H9 (cell line): ENCODE measurements around the gene CACNB2. TPM values are rescaled to one million over a fixed set of nuclear protein-coding genes. Genes with fewer than 3 reads are reported as not detected.

Experiments
- DNase-seq: peaks from one replicate; pipeline ENCODE4 v3.0.0-alpha.2; 2017
- H2AFZ ChIP-seq: one replicate; pipeline ENCODE4 v1.6.1; 2013; ENCODE audit warnings: mild to moderate bottlenecking, low read length, control low read depth, moderate library complexity
- H2AK5ac ChIP-seq: 2 replicates; pipeline ENCODE4 v1.6.1; 2013; ENCODE audit warnings: low read length, control low read depth, mixed read lengths; ENCODE audit not compliant: insufficient read length
- H2BK120ac ChIP-seq: one replicate; pipeline ENCODE4 v1.6.1; 2013; ENCODE audit warnings: low read depth, mild to moderate bottlenecking, low read length, control low read depth, inconsistent platforms; ENCODE audit not compliant: poor library complexity, severe bottlenecking
- H2BK12ac ChIP-seq: 2 replicates; pipeline ENCODE4 v1.6.1; 2013; ENCODE audit warnings: low read length, control low read depth, mixed read lengths, low read depth; ENCODE audit not compliant: insufficient read length
- H2BK15ac ChIP-seq: 2 replicates; pipeline ENCODE4 v1.6.1; 2013; ENCODE audit warnings: low read depth, low read length, control low read depth
- H2BK20ac ChIP-seq: one replicate; pipeline ENCODE4 v1.6.1; 2013; ENCODE audit warnings: low read depth, mild to moderate bottlenecking, low read length, control low read depth, inconsistent platforms; ENCODE audit not compliant: poor library complexity, severe bottlenecking
- H2BK5ac ChIP-seq: 2 replicates; pipeline ENCODE4 v1.6.1; 2013; ENCODE audit warnings: low read length, control low read depth, mixed read lengths; ENCODE audit not compliant: insufficient read length
- H3K14ac ChIP-seq: 2 replicates; pipeline ENCODE4 v1.6.1; 2013; ENCODE audit warnings: low read length, control low read depth; ENCODE audit not compliant: insufficient read depth
- H3K18ac ChIP-seq: 2 replicates; pipeline ENCODE4 v1.6.1; 2013; ENCODE audit warnings: low read depth, mild to moderate bottlenecking, mixed read lengths, low read length, control low read depth; ENCODE audit not compliant: insufficient read length
- H3K23ac ChIP-seq: 2 replicates; pipeline ENCODE4 v1.6.1; 2013; ENCODE audit warnings: low read length, control low read depth, mixed read lengths, low read depth; ENCODE audit not compliant: insufficient read length
- H3K23me2 ChIP-seq: 2 replicates; pipeline ENCODE4 v1.6.1; 2013; ENCODE audit warnings: low read depth, mild to moderate bottlenecking, mixed read lengths, low read length, control low read depth; ENCODE audit not compliant: insufficient read length, poor library complexity, severe bottlenecking
- H3K27ac ChIP-seq: 2 replicates; pipeline ENCODE4 v1.5.1; 2013; ENCODE audit warnings: low read length, control low read depth, mixed read lengths, low read depth; ENCODE audit not compliant: insufficient read length
- H3K27me3 ChIP-seq: 2 replicates; pipeline ENCODE4 v1.6.1; 2013; ENCODE audit warnings: low read length, control low read depth, inconsistent platforms; ENCODE audit not compliant: insufficient read depth
- H3K4ac ChIP-seq: 2 replicates; pipeline ENCODE4 v1.6.1; 2013; ENCODE audit warnings: low read depth, mild to moderate bottlenecking, control low read depth, inconsistent platforms, low read length, moderate library complexity
- H3K4me1 ChIP-seq: 2 replicates; pipeline ENCODE4 v1.6.1; 2013; ENCODE audit warnings: low read length, control low read depth, inconsistent platforms; ENCODE audit not compliant: insufficient read depth
- H3K4me2 ChIP-seq: 2 replicates; pipeline ENCODE4 v1.6.1; 2013; ENCODE audit warnings: low read length, control low read depth, mixed read lengths; ENCODE audit not compliant: insufficient read length, insufficient read depth
- H3K56ac ChIP-seq: 2 replicates; pipeline ENCODE4 v1.6.1; 2013; ENCODE audit warnings: low read depth, mild to moderate bottlenecking, mixed read lengths, low read length, control low read depth; ENCODE audit not compliant: insufficient read length
- H3K79me1 ChIP-seq: 2 replicates; pipeline ENCODE4 v1.6.1; 2013; ENCODE audit warnings: low read depth, mild to moderate bottlenecking, moderate library complexity, low read length, control low read depth, inconsistent platforms; ENCODE audit not compliant: insufficient read depth, poor library complexity, severe bottlenecking
- H3K79me2 ChIP-seq: 2 replicates; pipeline ENCODE4 v1.6.1; 2013; ENCODE audit warnings: low read length, control low read depth, inconsistent platforms; ENCODE audit not compliant: insufficient read depth
- H3K9ac ChIP-seq: 2 replicates; pipeline ENCODE4 v1.6.1; 2013; ENCODE audit warnings: low read length, control low read depth, mixed read lengths; ENCODE audit not compliant: insufficient read length; ENCODE audit errors: extremely low read depth
- H3K9me3 ChIP-seq: one replicate; pipeline ENCODE4 v1.6.1; 2013; ENCODE audit warnings: low read depth, low read length, inconsistent platforms; ENCODE audit not compliant: control insufficient read depth
- H3T11ph ChIP-seq: one replicate; pipeline ENCODE4 v1.6.1; 2013; ENCODE audit warnings: mild to moderate bottlenecking, low read length, control low read depth, inconsistent platforms
- H4K20me1 ChIP-seq: one replicate; pipeline ENCODE4 v1.6.1; 2013; ENCODE audit not compliant: control insufficient read depth, insufficient read length, insufficient read depth
- H4K5ac ChIP-seq: 2 replicates; pipeline ENCODE4 v1.6.1; 2013; ENCODE audit warnings: low read depth, mild to moderate bottlenecking, mixed read lengths, low read length, control low read depth; ENCODE audit not compliant: insufficient read length
- H4K8ac ChIP-seq: replicated peaks from 2 replicates; pipeline ENCODE4 v1.6.1; 2013; ENCODE audit warnings: low read length, control low read depth, mixed read lengths, low read depth; ENCODE audit not compliant: insufficient read length
- H4K91ac ChIP-seq: 2 replicates; pipeline ENCODE4 v1.6.1; 2013; ENCODE audit warnings: low read depth, mild to moderate bottlenecking, moderate library complexity, mixed read lengths, low read length, control low read depth; ENCODE audit not compliant: insufficient read length
- H3K27ac Mint-ChIP-seq, 3 experiments: 2 replicates in 2 of 3; 3 replicates in 1 of 3; pipeline ENCODE4 v1.8.0; 2020 to 2021; ENCODE audit warnings: mixed read lengths in 3 of 3, mild to moderate bottlenecking in 1 of 3, moderate library complexity in 1 of 3
- H3K27me3 Mint-ChIP-seq: 2 replicates; pipeline ENCODE4 v1.8.0; 2021; ENCODE audit warnings: low read depth, mild to moderate bottlenecking, moderate library complexity, mixed read lengths
- H3K36me3 Mint-ChIP-seq, 3 experiments: 2 replicates in 2 of 3; 3 replicates in 1 of 3; pipeline ENCODE4 v1.8.0; 2020 to 2021; ENCODE audit warnings: low read depth in 3 of 3, mixed read lengths in 3 of 3; ENCODE audit not compliant: insufficient read depth in 1 of 3
- H3K4me1 Mint-ChIP-seq, 2 experiments: 2 replicates each; pipeline ENCODE4 v1.8.0; 2020; ENCODE audit warnings: mixed read lengths in 2 of 2
- H3K4me3 Mint-ChIP-seq, 2 experiments: 2 replicates in 1 of 2; 3 replicates in 1 of 2; pipeline ENCODE4 v1.8.0; 2020 to 2021; ENCODE audit warnings: mild to moderate bottlenecking in 2 of 2, mixed read lengths in 2 of 2, moderate library complexity in 1 of 2
- H3K9me3 Mint-ChIP-seq, 2 experiments: 2 replicates in 1 of 2; 3 replicates in 1 of 2; pipeline ENCODE4 v1.8.0; 2020; ENCODE audit warnings: mild to moderate bottlenecking in 2 of 2, mixed read lengths in 2 of 2, moderate library complexity in 1 of 2
- CTCF ChIP-seq: fragments of 200-600 bp; sonication (generic); conservative IDR thresholded peaks from 3 replicates; pipeline ENCODE4 v1.8.0; 2021; ENCODE audit warnings: antibody characterized with exemption, mild to moderate bottlenecking
- WGBS: extraction: QIAGEN DNeasy Blood & Tissue Kit; methylation state at CpG from one replicate; pipeline ENCODE4 v1.1.7; 2013; ENCODE audit warnings: missing lambda C conversion rate, low lambda C conversion rate, mixed read lengths; ENCODE audit not compliant: insufficient read length; ENCODE audit errors: extremely low coverage; 5-methylcytosine and 5-hydroxymethylcytosine counted together
- total RNA-seq: library from RNA; stranded (reverse); gene quantifications from 2 replicates; pipeline ENCODE4 v1.2.1, GENCODE V29; 2021

The CACNB2 gene
- total RNA-seq, 1 experiment from 2014 or later = 2.6 TPM

GRCh38 chr10:18158773-18159265 lies 18.6 kb downstream of the CACNB2 start:
- TF ChIP-seq CTCF = no peak
- H3K23me2 ChIP-seq = no peaks in the 10 kb centered on the region
- no peak overlapping the region for H4K8ac ChIP-seq
- Mint-ChIP-seq H3K4me3 (no peak overlapping the region), H3K4me1 (no peaks in the 10 kb centered on the region), H3K27ac (no peak overlapping the region), H3K9me3 (no peaks in the 10 kb centered on the region), H3K27me3 (no peaks in the 10 kb centered on the region), H3K36me3 (peaks cover 0 to 4% (median 2%) of the 10 kb centered on the region in 3 experiments; a peak in 3 of 7 replicates)
- H3K79me2 ChIP-seq = no peaks in the 10 kb centered on the region
- no peak overlapping the region for H2BK15ac ChIP-seq
- H3T11ph ChIP-seq = no peak overlapping the region
- no peak overlapping the region for H3K27ac ChIP-seq
- H3K14ac ChIP-seq = no peak overlapping the region
- H3K9ac ChIP-seq = no peak overlapping the region
- no peak overlapping the region for H4K91ac ChIP-seq
- H3K4me2 ChIP-seq = no peak overlapping the region
- H3K56ac ChIP-seq = no peak overlapping the region
- no peaks in the 10 kb centered on the region for H3K79me1 ChIP-seq
- H2AK5ac ChIP-seq = no peak overlapping the region
- no peak overlapping the region for H2BK20ac ChIP-seq
- DNase-seq = no peak
- H4K20me1 ChIP-seq = no peaks in the 10 kb centered on the region
- H3K9me3 ChIP-seq = no peaks in the 10 kb centered on the region
- WGBS = no CpG with 5 or more reads among the region's 2 CpGs
- no peak overlapping the region for H3K4ac ChIP-seq
- no peak overlapping the region for H2BK5ac ChIP-seq
- H3K27me3 ChIP-seq = no peaks in the 10 kb centered on the region
- no peaks in the 10 kb centered on the region for H3K4me1 ChIP-seq
- no peak overlapping the region for H3K18ac ChIP-seq
- no peak overlapping the region for H2BK12ac ChIP-seq
- H2AFZ ChIP-seq = no peak overlapping the region
- no peak overlapping the region for H2BK120ac ChIP-seq
- H3K23ac ChIP-seq = no peak overlapping the region
- no peak overlapping the region for H4K5ac ChIP-seq
